A549 (cell line): Measurements from ENCODE around the gene BARX1. TPM values are rescaled to one million over a fixed set of nuclear protein-coding genes. Genes with fewer than 3 reads are reported as not detected.

Experiments
- ATAC-seq, 2 experiments: fragments of 200-7000 bp in 1 of 2; fragments of >200 bp in 1 of 2; cut with Nextera tagmentation in 1 of 2; cut with Tn5 transposase in 1 of 2; 3 replicates each; pipeline versions ENCODE4 v1.8.0 to v1.9.1; 2018 to 2020; ENCODE audit warnings: mild to moderate bottlenecking in 1 of 2, moderate library complexity in 1 of 2
- CTCF ChIA-PET: fragments of 300-600 bp; sonication (Branson Sonifier 250); formaldehyde crosslinking; extraction: SDS; loops from one replicate; lab custom pipeline; 2021; ENCODE audit warnings: antibody characterized with exemption, inconsistent platforms; lab: Yijun Ruan, JAX
- POLR2A ChIA-PET: fragments of 350-600 bp; formaldehyde crosslinking; extraction: SDS; loops from one replicate; lab custom pipeline; 2021; ENCODE audit warnings: antibody characterized with exemption, inconsistent platforms; lab: Yijun Ruan, JAX
- DNase-seq, 2 experiments: peaks; one replicate each; pipeline versions ENCODE4 v3.0.0 to v3.0.0-alpha.2; 2011 to 2016; ENCODE audit warnings: low read depth in 1 of 2, low spot score in 1 of 2
- FAIRE-seq: peaks from 2 replicates; lab custom pipeline; 2011; peaks lifted over from hg19 to GRCh38; lab: Jason Lieb, UNC
- H3K27ac ChIP-seq, 2 experiments: fragments of >200 bp; sonication (Bioruptor Twin); formaldehyde crosslinking; 3 replicates each; pipeline ENCODE4 v1.5.1; 2016 to 2017
- H3K4me1 ChIP-seq: fragments of >200 bp; sonication (Bioruptor Twin); formaldehyde crosslinking; 3 replicates; pipeline ENCODE4 v1.6.1; 2016
- H3K4me2 ChIP-seq: fragments of >200 bp; sonication (Bioruptor Twin); formaldehyde crosslinking; 3 replicates; pipeline ENCODE4 v1.6.1; 2016
- H3K4me3 ChIP-seq: fragments of >200 bp; sonication (Bioruptor Twin); formaldehyde crosslinking; 3 replicates; pipeline ENCODE4 v1.5.1; 2016
- H3K9me3 ChIP-seq: fragments of >200 bp; sonication (Bioruptor Twin); formaldehyde crosslinking; 3 replicates; pipeline ENCODE4 v1.6.1; 2016
- CEBPB ChIP-seq, 2 experiments: fragments of >200 bp in 1 of 2; sonication (Bioruptor Twin) in 1 of 2; formaldehyde crosslinking in 1 of 2; IDR thresholded peaks; 2 replicates each; pipeline ENCODE4 v1.6.1; 2012 to 2016
- CHD4 ChIP-seq: fragments of 200-600 bp; sonication (generic); IDR thresholded peaks from 2 replicates; pipeline ENCODE4 v1.6.1; 2016; ENCODE audit warnings: antibody characterized with exemption, mild to moderate bottlenecking, borderline replicate concordance
- EHF ChIP-seq: fragments of 250-450 bp; sonication (Bioruptor Pico); IDR thresholded peaks from 2 replicates; pipeline ENCODE4 v1.5.0; 2020; ENCODE audit warnings: mild to moderate bottlenecking
- FOSL2 ChIP-seq, 2 experiments: fragments of 450-650 bp in 1 of 2; fragments of >200 bp in 1 of 2; sonication (Bioruptor Twin) in 1 of 2; formaldehyde crosslinking; IDR thresholded peaks; 2 replicates each; pipeline versions ENCODE4 v1.5.0 to v1.6.1; 2016 to 2020; ENCODE audit warnings: mild to moderate bottlenecking in 1 of 2, moderate library complexity in 1 of 2
- FOXS1 ChIP-seq: fragments of 250-450 bp; sonication (Bioruptor Pico); IDR thresholded peaks from 2 replicates; pipeline ENCODE4 v1.5.0; 2020; ENCODE audit warnings: mild to moderate bottlenecking, moderate library complexity
- GATA3 ChIP-seq: IDR thresholded peaks from 2 replicates; pipeline ENCODE4 v1.6.1; 2012; ENCODE audit warnings: borderline replicate concordance
- HDAC2 ChIP-seq: fragments of 200-600 bp; sonication (generic); IDR thresholded peaks from 2 replicates; pipeline ENCODE4 v1.6.1; 2016
- PBX3 ChIP-seq: IDR thresholded peaks from 2 replicates; pipeline ENCODE4 v1.6.1; 2012
- PHF8 ChIP-seq: fragments of 200-600 bp; sonication (generic); IDR thresholded peaks from 2 replicates; pipeline ENCODE4 v1.6.1; 2016; ENCODE audit warnings: low read depth, mild to moderate bottlenecking, antibody characterized with exemption, moderate library complexity, borderline replicate concordance
- POLR2A ChIP-seq: IDR thresholded peaks from 2 replicates; pipeline ENCODE4 v1.6.1; 2012; ENCODE audit warnings: mild to moderate bottlenecking, low read length
- RARB ChIP-seq: fragments of 250-450 bp; sonication (Bioruptor Pico); IDR thresholded peaks from 2 replicates; pipeline ENCODE4 v1.8.0; 2021; ENCODE audit warnings: mild to moderate bottlenecking, moderate library complexity
- RFX5 ChIP-seq: fragments of 450-650 bp; IDR thresholded peaks from 2 replicates; pipeline ENCODE4 v1.7.1; 2014; ENCODE audit warnings: antibody characterized with exemption, mild to moderate bottlenecking, moderate library complexity
- RNF2 ChIP-seq: fragments of 200-600 bp; sonication (generic); IDR thresholded peaks from 2 replicates; pipeline ENCODE4 v1.6.1; 2016; ENCODE audit warnings: low read depth, mild to moderate bottlenecking, antibody characterized with exemption, moderate library complexity, borderline replicate concordance
- SMC3 ChIP-seq: fragments of >200 bp; sonication (Bioruptor Twin); formaldehyde crosslinking; IDR thresholded peaks from 3 replicates; pipeline ENCODE4 v1.6.1; 2018; ENCODE audit warnings: inconsistent platforms
- SREBF2 ChIP-seq: fragments of 450-650 bp; IDR thresholded peaks from 2 replicates; pipeline ENCODE4 v1.6.1; 2014; ENCODE audit warnings: mild to moderate bottlenecking, moderate library complexity
- ZNF302 ChIP-seq: fragments of 250-450 bp; sonication (Bioruptor Pico); IDR thresholded peaks from 2 replicates; pipeline ENCODE4 v1.9.0; 2021; ENCODE audit warnings: inconsistent platforms, mild to moderate bottlenecking, moderate library complexity
- ZSCAN20 ChIP-seq: fragments of 250-450 bp; sonication (Bioruptor Pico); IDR thresholded peaks from 2 replicates; pipeline ENCODE4 v1.8.0; 2022; ENCODE audit warnings: mild to moderate bottlenecking, moderate library complexity
- WGBS: methylation state at CpG from one replicate; pipeline ENCODE4 v1.1.6; 2017; ENCODE audit errors: missing lambda C conversion rate; 5-methylcytosine and 5-hydroxymethylcytosine counted together
- polyA plus RNA-seq, 4 experiments: library from polyadenylated mRNA; depleted of rRNA in 3 of 4; stranded (reverse); fragments of >200 nt; fragmentation: RNase III in 1 of 4; extraction: RNeasy Plus Mini Kit Qiagen cat#74134 plus additional on column Dnase treatment in 1 of 4; gene quantifications; 2 replicates in 3 of 4; 3 replicates in 1 of 4; pipeline ENCODE4 v1.2.3, GENCODE V29; 2011 to 2017

The BARX1 gene
- polyA plus RNA-seq, 2 of the 4 experiments (the other 2 are of a cell fraction), result 3.5 to 7.3 TPM

GRCh38 chr9:93958819-93959682 lies 3.9 kb upstream of the BARX1 start:
- 78% methylated on average over 60 of the region's 66 CpGs for WGBS
- Histone ChIP-seq H3K9me3 (no peaks in the 10 kb centered on the region), H3K4me1 (peaks cover 3% of the 10 kb centered on the region; the same call in 2 of the 3 replicates), H3K27ac (no peak overlapping the region), H3K4me2 (no peak overlapping the region), H3K4me3 (no peak overlapping the region)
- 0 out of 4 replicates have a peak, but pooled peaks of 1 of the 2 experiments have one; percentile 25 for TF ChIP-seq CEBPB (IDR thresholded peaks at IDR 0.05)
- no peak for TF ChIP-seq EHF (CRISPR knock-in tag)
- ATAC-seq (no peak), FAIRE-seq (no peak), DNase-seq (no peak)
- ChIA-PET POLR2A (no interaction called here), CTCF (interaction anchor here (0.6 to 8.5 kb wide), 5 partner anchors 48 to 1837 kb away, joined by 3 to 141 read pairs (median 3); no protein-coding TSS in a partner anchor)

- 82% methylated on average over 27 of the region's 49 CpGs for WGBS
- Histone ChIP-seq H3K27ac (no peak overlapping the region), H3K9me3 (no peaks in the 10 kb centered on the region), H3K4me1 (peaks cover 3% of the 10 kb centered on the region; the same call in 2 of the 3 replicates), H3K4me2 (no peak overlapping the region), H3K4me3 (no peak overlapping the region)
- DNase-seq (no peak), FAIRE-seq (no peak), ATAC-seq (no peak)
- ChIA-PET CTCF (interaction anchor here (0.9 to 8.5 kb wide), 6 partner anchors 51 to 276 kb away, joined by 3 to 141 read pairs (median 4); no protein-coding TSS in a partner anchor), POLR2A (no interaction called here)
- no peak for TF ChIP-seq ZSCAN20 (CRISPR knock-in tag)
- no peak for TF ChIP-seq SMC3
- no peak for TF ChIP-seq PBX3
- no peak for TF ChIP-seq EHF (CRISPR knock-in tag)
- TF ChIP-seq RNF2, result no peak
- no peak for TF ChIP-seq CHD4
- no peak for TF ChIP-seq FOXS1
- no peak for TF ChIP-seq PHF8
- TF ChIP-seq FOSL2 (IDR thresholded peaks at IDR 0.05), result no peak
- TF ChIP-seq FOSL2 (CRISPR knock-in tag; IDR thresholded peaks at IDR 0.05), result no peak
Observed at GRCh38 chr9:93958121-93958818, 3.1 kb upstream of the BARX1 start.

GRCh38 chr9:93955981-93956784 lies 1.0 kb upstream of the BARX1 start:
- CTCF ChIA-PET, result interaction anchor here (0.6 to 2.2 kb wide), 7 partner anchors 57 to 1771 kb away, joined by 3 to 6 read pairs (median 4); no protein-coding TSS in a partner anchor
- TF ChIP-seq PBX3, result no peak
- no peak for TF ChIP-seq ZNF302 (CRISPR knock-in tag)
- no peak for TF ChIP-seq POLR2A
- TF ChIP-seq FOXS1, result no peak
- no peak for TF ChIP-seq CEBPB (IDR thresholded peaks at IDR 0.05)
- TF ChIP-seq GATA3, result no peak
- TF ChIP-seq HDAC2, result no peak
- no peak for TF ChIP-seq SREBF2
- no peak for TF ChIP-seq RARB (CRISPR knock-in tag)
- no peak for TF ChIP-seq RFX5
- Histone ChIP-seq H3K4me1 (no peaks in the 10 kb centered on the region; the same call in 2 of the 3 replicates), H3K4me3 (peak overlapping the region; percentile 49), H3K4me2 (peak overlapping the region; percentile 87), H3K9me3 (no peaks in the 10 kb centered on the region), H3K27ac (peak overlapping the region in 1 of 2 experiments; percentile 88; a peak in 4 of 6 replicates)
- DNase-seq (no peak), FAIRE-seq (no peak), ATAC-seq (no peak)
- POLR2A ChIA-PET, result no interaction called here
- WGBS, result 52% methylated on average over 12 of the region's 12 CpGs
